Panc1 (cell line): ENCODE data around the gene ATP13A3. TPM values are rescaled to one million over a fixed set of nuclear protein-coding genes. Genes with fewer than 3 reads are reported as not detected.

Source experiments
- ATAC-seq: fragments of 200-7000 bp; cut with Tn5 transposase; 2 replicates; pipeline ENCODE4 v1.9.1; 2020; ENCODE audit warnings: mild to moderate bottlenecking, moderate library complexity
- BruUV-seq: library from RNA; stranded (reverse); fragments of 400-500 nt; replicated peaks from 2 replicates; lab custom pipeline; 2021; lab: Mats Ljungman, UMichigan
- CTCF ChIA-PET: fragments of 300-600 bp; sonication (Branson Sonifier 250); formaldehyde crosslinking; loops from one replicate; lab custom pipeline; 2022; ENCODE audit warnings: antibody characterized with exemption; lab: Charles Lee
- POLR2A ChIA-PET: fragments of 300-600 bp; sonication (Branson Sonifier 250); formaldehyde crosslinking; loops from one replicate; lab custom pipeline; 2022; ENCODE audit warnings: antibody characterized with exemption; lab: Charles Lee
- DNase-seq: peaks from one replicate; pipeline ENCODE4 v3.0.0-alpha.2; 2010; ENCODE audit warnings: low read depth, low spot score
- H3K27ac ChIP-seq: 2 replicates; pipeline ENCODE4 v1.5.1; 2011; ENCODE audit warnings: mild to moderate bottlenecking, low read length, inconsistent platforms
- H3K27me3 ChIP-seq: fragments of 200-500 bp; sonication (Bioruptor generic); 2 replicates; pipeline ENCODE4 v1.6.0; 2014; ENCODE audit warnings: low read length, inconsistent platforms; ENCODE audit not compliant: control insufficient read depth, insufficient read depth
- H3K36me3 ChIP-seq: fragments of 200-500 bp; sonication (Bioruptor generic); 2 replicates; pipeline ENCODE4 v1.5.1; 2014; ENCODE audit warnings: inconsistent platforms, mild to moderate bottlenecking, low read length, moderate library complexity; ENCODE audit not compliant: control insufficient read depth, insufficient read depth
- H3K4me1 ChIP-seq: 2 replicates; pipeline ENCODE4 v1.5.1; 2011; ENCODE audit warnings: inconsistent platforms, mild to moderate bottlenecking, low read length, moderate library complexity; ENCODE audit not compliant: control insufficient read depth, insufficient read depth
- H3K4me3 ChIP-seq, 2 experiments: 2 replicates each; pipeline ENCODE4 v1.5.1; 2011 to 2012; ENCODE audit warnings: low read depth in 2 of 2, low read length in 2 of 2, mild to moderate bottlenecking in 2 of 2, inconsistent platforms in 1 of 2, moderate library complexity in 1 of 2
- H3K9me3 ChIP-seq: fragments of 200-500 bp; sonication (Bioruptor generic); 2 replicates; pipeline ENCODE4 v1.5.1; 2014; ENCODE audit warnings: low read depth, mild to moderate bottlenecking, inconsistent platforms, low read length, moderate library complexity; ENCODE audit not compliant: control insufficient read depth, insufficient read depth
- POLR2AphosphoS5 ChIP-seq: IDR thresholded peaks from 2 replicates; pipeline ENCODE4 v1.6.1; 2012; ENCODE audit warnings: mild to moderate bottlenecking, low read depth, low read length, moderate library complexity
- REST ChIP-seq, 2 experiments: IDR thresholded peaks; 2 replicates each; pipeline ENCODE4 v1.6.1; 2011 to 2012; ENCODE audit warnings: low read depth in 2 of 2, control low read depth in 1 of 2, low read length in 1 of 2, mild to moderate bottlenecking in 1 of 2, moderate library complexity in 1 of 2; ENCODE audit not compliant: insufficient read depth in 1 of 2
- SIN3A ChIP-seq: IDR thresholded peaks from 2 replicates; pipeline ENCODE4 v1.6.1; 2012; ENCODE audit warnings: low read depth, mild to moderate bottlenecking, low read length, moderate library complexity, borderline replicate concordance; ENCODE audit not compliant: insufficient read depth
- TCF7L2 ChIP-seq: IDR thresholded peaks from 2 replicates; pipeline ENCODE4 v1.6.1; 2011; ENCODE audit warnings: mild to moderate bottlenecking, low read depth, low read length, inconsistent platforms
- in situ Hi-C: cut with HindIII; loops from 2 replicates; pipeline ENCODE4 v1.10.0; 2016; ENCODE audit warnings: low sequenced_read_pairs, low pct_unique_long_range_greater_than_20kb
- intact Hi-C: fragments of 100-400 bp; cut with micrococcal nuclease; formaldehyde crosslinking; loops from one replicate; pipeline ENCODE4 v1.10.0; 2022; ENCODE audit not compliant: unreplicated experiment
- total RNA-seq: library from RNA; stranded (reverse); gene quantifications from one replicate; pipeline ENCODE4 v1.2.1, GENCODE V29; 2021; ENCODE audit not compliant: unreplicated experiment
- TF ChIP-seq, protein P1 (sequence below): fragments of 450-650 bp; IDR thresholded peaks from 2 replicates; pipeline ENCODE4 v1.5.1; 2017; ENCODE audit warnings: mild to moderate bottlenecking

The ATP13A3 gene
- total RNA-seq, 1 experiment from 2014 or later, result 169 TPM

- ATAC-seq (no peak), DNase-seq (no peak)
- H3K9me3 ChIP-seq, result no peaks in the 10 kb centered on the region
- no peaks in the 10 kb centered on the region for H3K36me3 ChIP-seq
- TF ChIP-seq TCF7L2, result no peak
- TF ChIP-seq POLR2AphosphoS5, result no peak
- no peak for TF ChIP-seq SIN3A
- no peak for TF ChIP-seq REST (IDR thresholded peaks at IDR 0.05; ENCODE audit: insufficient read depth in 1 of 2, low read depth in 2 of 2, low read length in 1 of 2)
- TF ChIP-seq, protein P1, sequence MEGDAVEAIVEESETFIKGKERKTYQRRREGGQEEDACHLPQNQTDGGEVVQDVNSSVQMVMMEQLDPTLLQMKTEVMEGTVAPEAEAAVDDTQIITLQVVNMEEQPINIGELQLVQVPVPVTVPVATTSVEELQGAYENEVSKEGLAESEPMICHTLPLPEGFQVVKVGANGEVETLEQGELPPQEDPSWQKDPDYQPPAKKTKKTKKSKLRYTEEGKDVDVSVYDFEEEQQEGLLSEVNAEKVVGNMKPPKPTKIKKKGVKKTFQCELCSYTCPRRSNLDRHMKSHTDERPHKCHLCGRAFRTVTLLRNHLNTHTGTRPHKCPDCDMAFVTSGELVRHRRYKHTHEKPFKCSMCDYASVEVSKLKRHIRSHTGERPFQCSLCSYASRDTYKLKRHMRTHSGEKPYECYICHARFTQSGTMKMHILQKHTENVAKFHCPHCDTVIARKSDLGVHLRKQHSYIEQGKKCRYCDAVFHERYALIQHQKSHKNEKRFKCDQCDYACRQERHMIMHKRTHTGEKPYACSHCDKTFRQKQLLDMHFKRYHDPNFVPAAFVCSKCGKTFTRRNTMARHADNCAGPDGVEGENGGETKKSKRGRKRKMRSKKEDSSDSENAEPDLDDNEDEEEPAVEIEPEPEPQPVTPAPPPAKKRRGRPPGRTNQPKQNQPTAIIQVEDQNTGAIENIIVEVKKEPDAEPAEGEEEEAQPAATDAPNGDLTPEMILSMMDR, result no peak
- H3K27ac ChIP-seq, result no peak overlapping the region
- H3K4me3 ChIP-seq, result no peak overlapping the region
- in situ Hi-C loops, result no loop called here
- ChIA-PET CTCF (no interaction called here), POLR2A (interaction anchor here (0.7 kb wide), 1 partner anchor 10 kb away, joined by 3 read pairs; no protein-coding TSS in a partner anchor)
- H3K4me1 ChIP-seq, result 0 out of 2 replicates have a peak, but pooled peaks cover under 1% of the 10 kb centered on the region
- intact Hi-C loops, result no loop called here
- BruUV-seq, result no TSS peak
- H3K27me3 ChIP-seq, result no peaks in the 10 kb centered on the region
These were observed 122.5 kb downstream of the ATP13A3 start for GRCh38 chr3:194364314-194364651.

DNA sequence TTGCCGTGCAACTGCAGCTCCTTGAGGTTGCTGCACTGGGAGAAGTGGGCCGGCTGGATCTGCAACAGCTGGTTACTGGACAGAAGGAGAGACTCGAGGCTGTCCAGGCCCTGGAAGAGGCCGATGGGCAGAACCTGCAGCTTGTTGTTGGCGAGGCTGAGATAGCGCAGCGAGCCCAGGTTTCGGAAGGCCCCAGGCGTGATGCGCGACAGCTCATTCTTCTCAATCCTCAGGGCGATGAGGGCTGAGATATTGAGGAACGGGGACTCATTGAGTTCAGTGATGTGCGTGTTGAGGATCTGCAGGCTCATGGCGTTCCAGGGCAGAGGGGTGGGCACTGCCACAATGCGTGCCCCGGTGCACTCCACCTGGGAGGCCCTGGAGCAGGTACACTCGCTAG, 126.2 kb downstream of the ATP13A3 start:
- no peak for ATAC-seq
- BruUV-seq, result no TSS peak
- H3K27me3 ChIP-seq, result no peaks in the 10 kb centered on the region
- ChIA-PET CTCF (no interaction called here), POLR2A (interaction anchor here (0.6 to 0.9 kb wide), 2 partner anchors 10 to 39 kb away, joined by 3 to 6 read pairs; no protein-coding TSS in a partner anchor)
- no peaks in the 10 kb centered on the region for H3K36me3 ChIP-seq
- DNase-seq, result no peak
- no peak overlapping the region for H3K27ac ChIP-seq
- no peak for TF ChIP-seq SIN3A
- TF ChIP-seq, protein P1, result no peak
- TF ChIP-seq POLR2AphosphoS5, result no peak
- TF ChIP-seq TCF7L2, result no peak
- no peak for TF ChIP-seq REST (IDR thresholded peaks at IDR 0.05; ENCODE audit: insufficient read depth in 1 of 2, low read depth in 2 of 2, low read length in 1 of 2)
- H3K4me3 ChIP-seq, result no peak overlapping the region
- in situ Hi-C loops, result no loop called here
- intact Hi-C loops, result no loop called here
- no peaks in the 10 kb centered on the region for H3K9me3 ChIP-seq
- H3K4me1 ChIP-seq, result no peaks in the 10 kb centered on the region
